HG02884 (cell line): Measurements from ENCODE around the gene CTNND2.

Experiments used
- ATAC-seq: cut with Tn5 transposase; IDR thresholded peaks from one replicate; pipeline ENCODE4 v1.9.1; 2021; ENCODE audit warnings: mild to moderate bottlenecking, moderate library complexity; ENCODE audit not compliant: unreplicated experiment

CTNND2 gene

GRCh38 chr5:11277323-11277722, 626.9 kb downstream of the CTNND2 start:
- ATAC-seq = no peak

GRCh38 chr5:11273180-11273903, 630.9 kb downstream of the CTNND2 start:
- no peak for ATAC-seq

- no peak for ATAC-seq
Measured at GRCh38 chr5:11269515-11269914, 634.7 kb downstream of the CTNND2 start.

DNA sequence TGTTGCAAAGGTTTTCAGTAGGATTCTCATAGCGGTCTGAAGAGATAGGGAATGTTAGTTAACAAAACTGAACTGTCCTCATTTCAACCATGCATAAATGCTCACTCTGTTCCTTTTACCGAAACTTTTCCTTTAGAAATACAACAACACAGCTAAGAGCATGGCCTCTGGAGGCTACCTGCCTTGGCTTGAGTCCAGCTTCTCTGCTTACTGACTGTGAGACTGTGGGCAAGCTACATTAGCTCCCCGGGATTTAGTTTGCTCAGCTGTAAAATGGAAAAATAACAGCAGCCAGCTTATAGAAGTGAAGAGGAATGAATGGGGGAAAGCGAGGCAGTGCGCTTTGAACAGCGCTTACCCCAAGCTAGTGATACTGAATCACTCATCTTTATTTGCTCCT, 635.4 kb downstream of the CTNND2 start:
- ATAC-seq = no peak

DNA sequence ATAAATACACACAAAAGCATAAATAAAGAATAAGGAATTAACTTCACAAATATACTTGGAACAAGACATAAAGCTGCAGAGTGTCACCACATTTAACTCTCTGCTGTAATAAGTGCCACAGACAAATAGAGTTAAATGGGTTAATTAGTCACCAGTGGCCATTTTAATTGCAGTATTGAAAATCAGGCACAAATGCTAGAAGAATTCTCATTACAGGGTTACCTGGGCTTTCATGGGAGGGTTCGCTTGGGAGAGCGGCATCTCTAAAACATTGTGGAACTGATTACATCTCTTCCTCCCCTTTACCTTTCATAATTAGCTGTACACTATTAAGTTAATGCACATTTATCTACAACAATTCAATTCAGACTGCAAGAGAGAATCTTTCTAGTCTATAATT, 637.9 kb downstream of the CTNND2 start:
- no peak for ATAC-seq

DNA sequence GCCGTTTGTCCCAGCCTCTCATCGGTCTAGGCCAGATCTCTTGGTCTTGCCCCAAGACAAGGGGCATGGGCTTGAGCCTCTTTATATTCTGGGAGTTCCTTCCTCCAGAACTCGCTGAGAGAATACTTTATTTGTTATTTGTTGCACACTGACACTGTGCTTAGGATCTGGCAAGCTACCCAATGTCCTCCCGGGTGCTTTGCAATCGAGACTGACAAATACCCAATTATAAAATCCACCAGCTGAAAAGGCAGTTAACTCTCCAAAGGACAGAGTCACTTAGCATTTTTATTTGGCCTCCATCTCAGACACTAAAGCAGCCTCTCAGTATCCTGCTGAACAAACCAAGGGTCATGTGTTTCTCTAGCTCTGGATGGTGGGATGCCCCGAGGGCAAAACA, 643.0 kb downstream of the CTNND2 start:
- no peak for ATAC-seq

- no peak for ATAC-seq
Measured at GRCh38 chr5:11258001-11258400, 646.2 kb downstream of the CTNND2 start.

- no peak for ATAC-seq
Measured at GRCh38 chr5:11252523-11252922, 651.7 kb downstream of the CTNND2 start.

DNA sequence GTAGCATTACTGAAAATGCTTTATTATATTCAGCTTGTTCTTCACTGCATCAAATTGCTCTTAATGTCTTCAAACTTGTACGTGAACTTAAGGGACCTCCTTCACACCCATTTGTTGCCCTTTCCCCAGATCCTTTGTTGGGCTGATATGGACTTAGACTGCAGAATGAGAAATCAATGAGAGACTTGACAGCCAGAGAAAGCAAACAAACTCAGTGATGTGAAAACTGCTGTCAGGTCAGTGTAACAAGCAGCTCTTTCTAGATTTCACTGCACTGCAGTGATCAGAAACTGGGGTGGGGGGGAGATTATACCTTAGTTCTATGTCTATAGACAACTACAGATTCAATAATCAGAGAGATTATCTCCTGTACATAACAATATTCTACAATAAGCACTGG, 652.2 kb downstream of the CTNND2 start:
- no peak for ATAC-seq

- ATAC-seq = no peak
Measured at GRCh38 chr5:11251247-11251646, 653.0 kb downstream of the CTNND2 start.

DNA sequence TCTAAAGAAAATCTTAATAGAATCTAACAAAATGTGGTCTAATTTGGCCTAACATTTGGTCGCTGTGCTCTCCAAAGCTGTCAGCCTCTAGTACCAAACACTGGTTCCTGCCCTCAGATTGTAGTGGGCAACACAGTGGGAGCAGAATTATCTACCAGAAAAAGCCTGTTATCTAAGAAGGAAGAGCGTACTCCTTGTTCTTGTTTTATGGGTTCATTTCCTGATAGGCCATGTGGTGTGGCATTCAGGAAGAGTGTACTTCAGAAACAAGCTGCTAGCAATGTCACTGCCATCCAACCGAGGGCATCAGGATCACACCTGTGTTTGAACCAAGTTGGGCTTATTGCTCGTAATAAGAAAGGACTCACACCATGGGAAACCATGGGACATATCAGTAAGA, 655.3 kb downstream of the CTNND2 start:
- no peak for ATAC-seq

DNA sequence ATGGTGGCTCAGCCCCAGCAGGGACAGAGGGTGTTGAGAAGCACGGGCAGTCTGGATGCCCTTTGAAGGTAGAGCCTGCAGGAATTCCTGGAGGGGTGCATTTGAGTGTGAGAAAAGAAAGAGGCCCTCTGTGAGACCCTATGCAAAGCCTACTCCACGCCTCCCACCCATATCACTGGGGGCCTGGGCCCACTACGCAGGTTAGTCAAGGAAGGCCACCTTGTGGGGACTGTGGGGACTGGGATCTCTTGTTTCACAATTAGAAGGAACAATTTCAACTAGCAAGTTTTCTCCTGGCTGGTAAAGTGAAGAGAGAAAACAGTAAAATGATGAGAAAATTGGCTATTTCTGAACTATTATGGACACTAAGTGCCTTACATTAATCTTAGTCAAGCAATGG, 657.0 kb downstream of the CTNND2 start:
- no peak for ATAC-seq

DNA sequence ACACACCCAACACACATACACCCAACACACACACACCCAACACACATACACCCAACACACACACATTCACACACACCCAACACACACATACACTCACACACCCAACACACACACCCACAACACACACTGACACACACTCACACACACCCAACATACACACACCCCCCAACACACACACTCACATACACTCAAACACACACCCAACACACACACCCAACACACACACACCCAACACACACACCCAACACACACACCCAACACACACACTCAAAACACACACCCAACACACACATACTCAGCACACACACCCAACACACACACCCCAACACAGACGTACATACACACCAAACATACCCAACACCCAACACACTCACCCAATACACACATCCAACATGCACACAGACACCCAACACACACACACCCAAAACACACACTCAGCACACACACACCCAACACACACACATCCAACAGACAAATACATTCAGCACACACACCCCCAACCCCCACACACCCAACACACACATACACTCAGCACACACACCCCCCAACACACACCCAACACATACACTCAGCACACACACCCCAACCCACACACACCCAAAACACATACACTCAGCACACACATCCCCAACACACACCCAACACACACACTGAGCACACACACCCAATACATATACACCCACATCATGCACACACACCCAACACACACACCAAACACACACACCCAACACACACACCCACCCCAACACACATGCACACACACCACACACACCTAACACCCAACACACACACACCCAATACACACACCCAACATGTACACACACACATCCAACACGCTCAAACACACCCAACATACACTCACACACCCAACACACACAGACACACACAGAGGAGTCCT, 663.7 kb downstream of the CTNND2 start:
- ATAC-seq = no peak

GRCh38 chr5:11239261-11240015, 664.8 kb downstream of the CTNND2 start:
- ATAC-seq = no peak

- no peak for ATAC-seq
Measured at GRCh38 chr5:11234501-11234911, 669.7 kb downstream of the CTNND2 start.

DNA sequence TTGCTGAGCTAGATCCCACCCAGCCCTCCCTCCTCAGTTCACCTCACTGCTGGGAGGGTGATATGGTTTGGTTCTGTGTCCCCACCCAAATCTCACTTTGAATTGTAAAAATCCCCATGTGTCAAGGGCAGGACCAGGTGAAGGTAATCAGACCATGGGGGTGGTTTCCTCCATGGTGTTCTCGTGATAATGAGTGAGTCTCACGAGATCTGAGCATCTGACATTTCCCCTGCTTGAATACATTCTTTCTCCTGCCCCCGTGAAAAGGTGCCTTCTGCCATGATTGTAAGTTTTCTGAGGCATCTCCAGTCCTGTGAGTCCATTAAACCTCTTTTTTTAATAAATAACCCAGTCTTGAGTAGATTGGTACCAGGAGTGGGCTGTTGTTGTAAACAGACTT, 673.4 kb downstream of the CTNND2 start:
- ATAC-seq = no peak

DNA sequence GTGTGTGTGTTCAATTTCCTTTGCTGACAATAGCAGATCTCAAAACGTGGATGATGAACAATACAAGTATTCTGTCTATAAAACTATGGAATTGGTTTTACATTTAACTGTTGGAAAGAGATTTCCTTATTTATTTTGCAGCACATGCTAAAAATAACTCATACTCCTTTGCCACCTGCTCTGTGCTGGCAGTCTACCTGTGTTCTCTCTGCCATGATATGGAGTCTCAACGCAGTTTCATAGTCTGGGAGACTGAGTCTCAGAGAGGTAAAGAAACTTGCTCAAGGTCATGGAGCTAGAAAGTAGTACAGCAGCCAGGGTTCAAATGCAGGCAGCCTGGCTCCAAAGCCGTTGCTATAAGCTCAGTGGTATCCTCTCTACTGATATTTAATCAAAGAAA, 677.2 kb downstream of the CTNND2 start:
- no peak for ATAC-seq

DNA sequence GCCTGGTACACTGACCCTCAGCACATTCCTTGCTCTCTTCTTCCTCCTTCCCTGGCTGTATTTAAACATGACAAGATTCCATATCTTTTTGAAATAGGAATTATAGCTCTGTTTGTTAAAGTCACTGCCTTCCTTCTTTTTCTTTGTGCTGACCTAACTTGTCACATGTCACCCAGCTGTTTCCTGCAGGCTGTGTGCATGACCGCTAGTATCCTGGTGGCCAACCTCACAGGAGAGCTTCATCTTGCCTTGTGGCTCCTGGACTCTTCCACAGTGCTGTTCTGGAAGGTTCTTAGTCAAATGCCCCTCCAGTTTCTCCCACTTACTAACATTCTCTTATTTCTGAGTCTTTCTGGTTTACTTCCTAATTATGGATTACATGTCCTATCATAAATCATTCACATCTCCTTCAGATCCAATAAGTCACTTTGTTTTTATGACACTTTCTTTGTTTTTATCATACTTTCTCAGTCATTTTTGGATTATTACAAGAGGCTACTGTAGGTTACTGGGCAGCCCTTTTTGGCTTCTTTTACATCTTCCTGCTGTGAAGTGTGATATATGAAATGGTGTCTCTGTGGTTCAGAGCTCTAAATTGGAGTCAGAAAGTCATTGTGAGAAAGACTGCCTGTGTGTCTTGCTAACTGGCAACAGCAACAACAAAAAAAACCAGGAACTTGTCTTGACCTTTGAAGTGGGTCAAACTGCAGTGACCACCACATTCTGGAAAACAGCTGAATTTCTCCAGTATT, 679.6 kb downstream of the CTNND2 start:
- ATAC-seq = no peak

DNA sequence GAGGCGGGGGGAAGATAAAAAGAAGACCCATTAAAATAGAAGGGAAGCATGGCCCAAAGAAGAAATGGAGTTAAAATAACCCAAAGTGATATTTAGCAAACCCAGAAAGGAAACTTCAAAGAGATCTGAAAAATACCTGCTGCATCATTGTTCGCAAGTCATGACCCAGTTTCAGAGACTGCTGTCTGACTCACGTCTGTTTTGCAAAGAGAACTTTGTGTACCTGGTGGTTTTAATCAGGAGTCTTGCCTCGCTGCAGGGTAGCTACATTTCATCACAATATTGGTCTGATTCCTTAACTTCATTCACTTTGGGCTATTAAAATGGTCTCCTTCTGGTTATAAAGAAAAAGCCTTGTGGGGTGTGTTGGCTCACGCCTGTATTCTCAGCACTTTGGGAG, 682.1 kb downstream of the CTNND2 start:
- ATAC-seq = no peak

- no peak for ATAC-seq
Measured at GRCh38 chr5:11214864-11215644, 689.2 kb downstream of the CTNND2 start.
